Panc1 (cell line): ENCODE data around the gene TMOD2. TPM values are rescaled to one million over a fixed set of nuclear protein-coding genes. Genes with fewer than 3 reads are reported as not detected.

Source experiments
- ATAC-seq: fragments of 200-7000 bp; cut with Tn5 transposase; 2 replicates; pipeline ENCODE4 v1.9.1; 2020; ENCODE audit warnings: mild to moderate bottlenecking, moderate library complexity
- BruUV-seq: library from RNA; stranded (reverse); fragments of 400-500 nt; replicated peaks from 2 replicates; lab custom pipeline; 2021; lab: Mats Ljungman, UMichigan
- CTCF ChIA-PET: fragments of 300-600 bp; sonication (Branson Sonifier 250); formaldehyde crosslinking; loops from one replicate; lab custom pipeline; 2022; ENCODE audit warnings: antibody characterized with exemption; lab: Charles Lee
- POLR2A ChIA-PET: fragments of 300-600 bp; sonication (Branson Sonifier 250); formaldehyde crosslinking; loops from one replicate; lab custom pipeline; 2022; ENCODE audit warnings: antibody characterized with exemption; lab: Charles Lee
- DNase-seq: peaks from one replicate; pipeline ENCODE4 v3.0.0-alpha.2; 2010; ENCODE audit warnings: low read depth, low spot score
- H3K27ac ChIP-seq: 2 replicates; pipeline ENCODE4 v1.5.1; 2011; ENCODE audit warnings: mild to moderate bottlenecking, low read length, inconsistent platforms
- H3K27me3 ChIP-seq: fragments of 200-500 bp; sonication (Bioruptor generic); 2 replicates; pipeline ENCODE4 v1.6.0; 2014; ENCODE audit warnings: low read length, inconsistent platforms; ENCODE audit not compliant: control insufficient read depth, insufficient read depth
- H3K36me3 ChIP-seq: fragments of 200-500 bp; sonication (Bioruptor generic); 2 replicates; pipeline ENCODE4 v1.5.1; 2014; ENCODE audit warnings: inconsistent platforms, mild to moderate bottlenecking, low read length, moderate library complexity; ENCODE audit not compliant: control insufficient read depth, insufficient read depth
- H3K4me1 ChIP-seq: 2 replicates; pipeline ENCODE4 v1.5.1; 2011; ENCODE audit warnings: inconsistent platforms, mild to moderate bottlenecking, low read length, moderate library complexity; ENCODE audit not compliant: control insufficient read depth, insufficient read depth
- H3K4me3 ChIP-seq, 2 experiments: 2 replicates each; pipeline ENCODE4 v1.5.1; 2011 to 2012; ENCODE audit warnings: low read depth in 2 of 2, low read length in 2 of 2, mild to moderate bottlenecking in 2 of 2, inconsistent platforms in 1 of 2, moderate library complexity in 1 of 2
- H3K9me3 ChIP-seq: fragments of 200-500 bp; sonication (Bioruptor generic); 2 replicates; pipeline ENCODE4 v1.5.1; 2014; ENCODE audit warnings: low read depth, mild to moderate bottlenecking, inconsistent platforms, low read length, moderate library complexity; ENCODE audit not compliant: control insufficient read depth, insufficient read depth
- CTCF ChIP-seq: fragments of 450-650 bp; IDR thresholded peaks from 2 replicates; pipeline ENCODE4 v1.5.1; 2017; ENCODE audit warnings: mild to moderate bottlenecking
- POLR2AphosphoS5 ChIP-seq: IDR thresholded peaks from 2 replicates; pipeline ENCODE4 v1.6.1; 2012; ENCODE audit warnings: mild to moderate bottlenecking, low read depth, low read length, moderate library complexity
- REST ChIP-seq, 2 experiments: IDR thresholded peaks; 2 replicates each; pipeline ENCODE4 v1.6.1; 2011 to 2012; ENCODE audit warnings: low read depth in 2 of 2, control low read depth in 1 of 2, low read length in 1 of 2, mild to moderate bottlenecking in 1 of 2, moderate library complexity in 1 of 2; ENCODE audit not compliant: insufficient read depth in 1 of 2
- SIN3A ChIP-seq: IDR thresholded peaks from 2 replicates; pipeline ENCODE4 v1.6.1; 2012; ENCODE audit warnings: low read depth, mild to moderate bottlenecking, low read length, moderate library complexity, borderline replicate concordance; ENCODE audit not compliant: insufficient read depth
- TCF7L2 ChIP-seq: IDR thresholded peaks from 2 replicates; pipeline ENCODE4 v1.6.1; 2011; ENCODE audit warnings: mild to moderate bottlenecking, low read depth, low read length, inconsistent platforms
- in situ Hi-C: cut with HindIII; loops from 2 replicates; pipeline ENCODE4 v1.10.0; 2016; ENCODE audit warnings: low sequenced_read_pairs, low pct_unique_long_range_greater_than_20kb
- intact Hi-C: fragments of 100-400 bp; cut with micrococcal nuclease; formaldehyde crosslinking; loops from one replicate; pipeline ENCODE4 v1.10.0; 2022; ENCODE audit not compliant: unreplicated experiment
- total RNA-seq: library from RNA; stranded (reverse); gene quantifications from one replicate; pipeline ENCODE4 v1.2.1, GENCODE V29; 2021; ENCODE audit not compliant: unreplicated experiment

Gene TMOD2
- total RNA-seq, 1 experiment from 2014 or later = 1.7 TPM

GRCh38 chr15:51754267-51754666 is 2.9 kb downstream of the TMOD2 start:
- CTCF ChIA-PET = no interaction called here
- Histone ChIP-seq H3K27ac (no peak overlapping the region), H3K9me3 (no peaks in the 10 kb centered on the region), H3K36me3 (no peaks in the 10 kb centered on the region), H3K4me3 (no peak overlapping the region), H3K27me3 (peaks cover 37% of the 10 kb centered on the region), H3K4me1 (0 out of 2 replicates have a peak, but pooled peaks cover 3% of the 10 kb centered on the region)
- BruUV-seq = no TSS peak
- TF ChIP-seq TCF7L2 = no peak
- no peak for TF ChIP-seq POLR2AphosphoS5
- DNase-seq (no peak), ATAC-seq (no peak)
- intact Hi-C loops (no loop called here), in situ Hi-C loops (no loop called here)
- POLR2A ChIA-PET = no interaction called here

- ATAC-seq (no peak), DNase-seq (no peak)
- H3K4me1 ChIP-seq = 0 out of 2 replicates have a peak, but pooled peaks cover 3% of the 10 kb centered on the region
- no TSS peak for BruUV-seq
- no peak overlapping the region for H3K27ac ChIP-seq
- intact Hi-C loops = no loop called here
- POLR2A ChIA-PET = no interaction called here
- H3K27me3 ChIP-seq = peaks cover 31% of the 10 kb centered on the region
- TF ChIP-seq SIN3A = no peak
- no peak for TF ChIP-seq CTCF
- no peak for TF ChIP-seq POLR2AphosphoS5
- no peak for TF ChIP-seq TCF7L2
- TF ChIP-seq REST (IDR thresholded peaks at IDR 0.05; ENCODE audit: insufficient read depth in 1 of 2, low read depth in 2 of 2, low read length in 1 of 2) = no peak
- no peaks in the 10 kb centered on the region for H3K36me3 ChIP-seq
- in situ Hi-C loops = no loop called here
- CTCF ChIA-PET = interaction anchor here (0.9 kb wide), 1 partner anchor 21 kb away, joined by 3 read pairs; no protein-coding TSS in a partner anchor
- no peaks in the 10 kb centered on the region for H3K9me3 ChIP-seq
- H3K4me3 ChIP-seq = no peak overlapping the region
Observed at GRCh38 chr15:51755790-51756189, 4.4 kb downstream of the TMOD2 start.

GRCh38 chr15:51756482-51756881 is 5.1 kb downstream of the TMOD2 start:
- ChIA-PET POLR2A (no interaction called here), CTCF (interaction anchor here (0.9 kb wide), 1 partner anchor 20 kb away, joined by 3 read pairs; no protein-coding TSS in a partner anchor)
- no peak overlapping the region for H3K27ac ChIP-seq
- in situ Hi-C loops (no loop called here), intact Hi-C loops (no loop called here)
- H3K27me3 ChIP-seq = peaks cover 31% of the 10 kb centered on the region
- H3K36me3 ChIP-seq = no peaks in the 10 kb centered on the region
- no TSS peak for BruUV-seq
- no peaks in the 10 kb centered on the region for H3K9me3 ChIP-seq
- H3K4me1 ChIP-seq = 0 out of 2 replicates have a peak, but pooled peaks cover 3% of the 10 kb centered on the region
- no peak overlapping the region for H3K4me3 ChIP-seq
- TF ChIP-seq SIN3A (no peak), CTCF (no peak), POLR2AphosphoS5 (no peak), REST (IDR thresholded peaks at IDR 0.05; ENCODE audit: insufficient read depth in 1 of 2, low read depth in 2 of 2, low read length in 1 of 2) (no peak), TCF7L2 (no peak)
- DNase-seq (no peak), ATAC-seq (no peak)
